Adrenal gland (tissue), 12 donors: ENCODE measurements around the gene SERPINA6. TPM values are rescaled to one million over a fixed set of nuclear protein-coding genes. Genes with fewer than 3 reads are reported as not detected.

Experiments used
- DNase-seq, 7 donors: peaks; one replicate each; pipeline ENCODE4 v3.0.0-alpha.2; 2019 to 2020
- H3K27ac ChIP-seq, 5 donors: fragments of 200-600 bp; sonication (generic) in 4 of 5; 1 replicate in 3 of 5; 2 replicates in 2 of 5; pipeline versions ENCODE4 v1.5.1 to v1.8.0; 2016 to 2020; ENCODE audit warnings: mild to moderate bottlenecking in 1 of 5
- H3K27me3 ChIP-seq: fragments of 200-600 bp; 2 replicates; pipeline ENCODE4 v1.8.0; 2021
- H3K36me3 ChIP-seq, 2 donors: fragments of 200-600 bp; replicated peaks in 1 of 2; 1 replicate in 1 of 2; 2 replicates in 1 of 2; pipeline versions ENCODE4 v1.5.1 to v1.8.0; 2018 to 2022
- H3K4me1 ChIP-seq, 2 donors: fragments of 200-600 bp; replicated peaks in 1 of 2; 1 replicate in 1 of 2; 2 replicates in 1 of 2; pipeline versions ENCODE4 v1.5.1 to v1.8.0; 2018 to 2021
- H3K4me3 ChIP-seq, 4 donors: fragments of 200-600 bp; sonication (generic) in 3 of 4; one replicate each; pipeline ENCODE4 v1.5.1; 2016 to 2018
- H3K9me3 ChIP-seq, 3 donors: fragments of 200-600 bp; sonication (generic) in 1 of 3; replicated peaks in 1 of 3; 1 replicate in 2 of 3; 2 replicates in 1 of 3; pipeline versions ENCODE4 v1.5.1 to v1.8.0; 2016 to 2021
- CTCF ChIP-seq, 6 experiments: fragments of 450-650 bp in 4 of 6; fragments of 200-600 bp in 2 of 6; sonication (generic) in 1 of 6; IDR thresholded peaks; 1 replicate in 5 of 6; 2 replicates in 1 of 6; pipeline versions ENCODE4 v1.5.1 to v1.8.0; 2016 to 2021; ENCODE audit warnings: antibody characterized with exemption in 6 of 6, mild to moderate bottlenecking in 2 of 6, moderate library complexity in 1 of 6
- POLR2A ChIP-seq, 2 donors: fragments of 450-650 bp; IDR thresholded peaks; one replicate each; pipeline ENCODE4 v1.6.1; 2017; ENCODE audit warnings: antibody characterized with exemption in 2 of 2, mild to moderate bottlenecking in 2 of 2, moderate library complexity in 1 of 2
- WGBS, 4 donors: extraction: QIAGEN DNeasy Blood & Tissue Kit in 2 of 4; methylation state at CpG; one replicate each; pipeline versions ENCODE4 v1.1.5 to v1.1.7; 2013 to 2017; 5-methylcytosine and 5-hydroxymethylcytosine counted together
- intact Hi-C, 2 donors: fragments of 100-400 bp; cut with DNase I; formaldehyde crosslinking; loops; one replicate each; pipeline versions ENCODE4 v1.14.1 to v1.15.0; 2022 to 2023
- polyA plus RNA-seq, 3 donors: library from polyadenylated mRNA; stranded (reverse); fragments of 200-250 nt in 2 of 3; fragments of 350-450 nt in 1 of 3; fragmentation: Illumina TruSeq in 1 of 3; extraction: RNeasy Lipid Tissue Mini Kit (QIAGEN cat#74804) in 1 of 3; gene quantifications; one replicate each; pipeline ENCODE4 v1.2.3, GENCODE V29; 2013 to 2014
- total RNA-seq, 9 donors: library from RNA; depleted of rRNA in 4 of 9; stranded (reverse); fragments of >200 nt in 4 of 9; fragments of 120-200 nt in 1 of 9; fragmentation: NEBNext Ultra II Directional in 1 of 9; extraction: Animal tissue kit (Norgen Biotek cat#: 25700) in 1 of 9; gene quantifications; one replicate each; pipeline versions ENCODE4 v1.1.0 to v1.2.4, GENCODE V29; 2013 to 2023
- donor health status: healthy with polysubstance abuse.
- donor health status: Bipolar disorder and iron deficiency.
- donor health status: DM: yes; HTN: yes; CAD: no.
- donor health status: DM: no; HTN: no; CAD: no.
- donor health status: DM: no; HTN: no; CAD: no.
- donor health status: DM: yes; HTN: yes; CAD: no.

The SERPINA6 gene
- total and polyA plus RNA-seq, 12 donors: 0.09 TPM; not detected in 11

DNA sequence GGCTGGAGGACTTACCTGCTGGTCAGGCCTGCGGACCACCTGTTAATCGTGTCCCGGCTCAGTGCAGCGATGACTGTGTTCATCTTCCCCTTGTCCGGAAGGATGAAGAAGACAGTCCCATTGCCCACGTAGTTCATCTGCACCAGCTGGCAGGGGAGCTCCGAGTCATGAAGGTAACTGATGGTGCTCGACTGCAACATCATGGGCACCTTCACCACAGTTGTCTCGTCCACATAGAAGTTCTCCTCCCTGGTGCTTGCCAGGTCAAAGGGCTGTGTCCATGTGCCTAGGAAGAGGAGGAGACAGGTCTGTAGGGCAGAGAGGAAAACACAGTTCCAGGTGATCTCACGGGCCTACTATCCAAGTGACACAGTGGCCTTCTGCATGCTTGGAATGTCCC, 13.4 kb downstream of the SERPINA6 start:
- TF ChIP-seq POLR2A (IDR thresholded peaks at IDR 0.05) (no peak), CTCF (IDR thresholded peaks at IDR 0.05) (no peak)
- H3K27me3 ChIP-seq: no peaks in the 10 kb centered on the region
- H3K4me1 ChIP-seq: no peaks in the 10 kb centered on the region
- no peak overlapping the region for H3K27ac ChIP-seq
- H3K36me3 ChIP-seq: no peaks in the 10 kb centered on the region
- H3K4me3 ChIP-seq: no peak overlapping the region
- intact Hi-C loops: no loop called here
- peak in 1 of 7 donors; percentile 18 for DNase-seq
- no peaks in the 10 kb centered on the region for H3K9me3 ChIP-seq
- WGBS, 4 donors: 65 to 87% (median 83%) methylated on average over 5 to 10 of the region's 10 CpGs

DNA sequence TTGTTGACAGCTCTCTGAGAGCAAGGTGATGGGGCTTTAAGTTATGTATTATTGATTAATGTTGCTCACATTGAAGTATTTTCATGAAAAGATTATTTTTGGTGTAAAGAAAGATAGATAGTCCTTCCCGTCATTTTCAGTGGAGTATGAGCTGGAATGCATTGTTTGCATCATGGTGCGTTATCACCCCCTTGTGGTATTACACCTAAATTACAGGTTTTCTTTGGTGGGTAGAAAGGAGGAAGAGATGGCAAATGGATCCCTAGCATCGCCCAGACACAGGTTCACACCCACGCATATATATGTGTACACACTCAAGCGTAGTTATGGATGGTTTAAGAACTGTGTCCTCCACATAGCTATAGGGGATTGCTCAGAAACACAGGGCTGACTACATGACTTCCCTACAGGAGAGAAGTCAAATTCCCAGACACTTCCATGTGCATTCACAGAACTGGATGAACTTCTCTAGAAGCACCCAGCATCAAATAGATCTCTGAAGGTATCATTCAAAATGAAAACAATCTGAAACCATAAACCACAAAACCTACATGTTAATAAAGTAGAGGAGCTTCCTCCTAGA, 15.6 kb downstream of the SERPINA6 start:
- Histone ChIP-seq H3K36me3 (no peaks in the 10 kb centered on the region), H3K27ac (no peak overlapping the region), H3K27me3 (no peaks in the 10 kb centered on the region), H3K4me3 (no peak overlapping the region), H3K4me1 (no peaks in the 10 kb centered on the region), H3K9me3 (no peaks in the 10 kb centered on the region)
- peak in 1 of 7 donors; percentile 2 for DNase-seq
- TF ChIP-seq CTCF (IDR thresholded peaks at IDR 0.05) (no peak), POLR2A (IDR thresholded peaks at IDR 0.05) (no peak)
- 27 to 57% (median 43%) methylated on average over 5 of the region's 5 CpGs for WGBS, 4 donors
- intact Hi-C loops: no loop called here

DNA sequence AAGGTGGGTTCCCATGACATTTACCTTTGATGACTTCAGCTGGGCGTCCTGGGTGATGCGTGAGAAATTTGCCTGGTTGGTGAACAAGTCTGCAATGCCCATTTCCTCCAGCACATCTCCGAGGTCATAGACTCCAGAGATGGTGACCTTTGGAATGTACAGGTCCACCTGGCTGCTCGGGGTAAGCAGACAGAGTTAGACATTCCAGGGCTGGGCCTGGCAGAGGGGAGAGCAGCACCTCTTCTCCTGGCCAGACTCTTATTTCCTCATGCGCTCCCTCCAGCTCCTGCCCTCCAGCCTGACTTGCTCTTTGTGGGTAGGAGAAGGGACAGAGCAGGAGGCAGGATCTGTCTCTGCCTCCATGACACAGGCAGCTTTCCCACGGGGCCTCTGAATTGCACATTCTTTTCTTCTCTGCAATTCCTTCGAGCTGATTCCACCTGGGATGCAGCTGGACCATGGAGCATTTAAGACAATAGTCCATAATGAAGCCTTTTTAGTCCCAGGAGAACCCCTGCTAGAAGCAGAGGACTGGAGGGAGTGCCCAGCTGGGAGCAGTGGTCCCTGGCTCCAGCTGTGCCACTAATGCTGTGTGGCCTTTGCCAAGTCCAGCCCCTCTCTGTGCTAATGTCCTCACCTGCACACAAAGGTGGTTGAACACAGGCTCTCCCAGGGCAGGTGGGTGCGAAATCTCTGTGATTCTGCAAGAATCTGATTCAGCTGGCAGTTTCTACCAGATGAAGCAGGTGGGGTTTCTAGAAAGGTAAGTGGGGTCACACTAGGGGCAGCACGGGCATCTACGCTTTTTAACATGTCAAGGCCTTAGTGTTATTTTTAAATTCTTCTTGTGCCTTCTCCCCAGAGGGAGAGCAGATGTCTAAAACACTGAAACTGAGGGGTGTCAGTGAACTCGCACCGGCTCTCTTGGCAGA, 16.8 kb downstream of the SERPINA6 start:
- intact Hi-C loops: no loop called here
- H3K9me3 ChIP-seq: no peaks in the 10 kb centered on the region
- peak in 1 of 7 donors; percentile 35 for DNase-seq
- no peaks in the 10 kb centered on the region for H3K4me1 ChIP-seq
- H3K4me3 ChIP-seq: no peak overlapping the region
- no peaks in the 10 kb centered on the region for H3K27me3 ChIP-seq
- TF ChIP-seq CTCF (IDR thresholded peaks at IDR 0.05) (no peak), POLR2A (IDR thresholded peaks at IDR 0.05) (no peak)
- H3K27ac ChIP-seq: no peak overlapping the region
- WGBS, 4 donors: 70 to 78% (median 72%) methylated on average over 11 to 12 of the region's 12 CpGs
- no peaks in the 10 kb centered on the region for H3K36me3 ChIP-seq

GRCh38 chr14:94305620-94306019, 17.5 kb downstream of the SERPINA6 start:
- Histone ChIP-seq H3K4me1 (no peaks in the 10 kb centered on the region), H3K27ac (no peak overlapping the region), H3K36me3 (no peaks in the 10 kb centered on the region), H3K4me3 (no peak overlapping the region), H3K27me3 (no peaks in the 10 kb centered on the region), H3K9me3 (no peaks in the 10 kb centered on the region)
- TF ChIP-seq CTCF (IDR thresholded peaks at IDR 0.05): no peak
- no peak for TF ChIP-seq POLR2A (IDR thresholded peaks at IDR 0.05)
- 64 to 78% (median 70%) methylated on average over 2 of the region's 2 CpGs for WGBS, 4 donors
- DNase-seq: peak in 1 of 7 donors; percentile 13
- intact Hi-C loops: no loop called here
